KMS-11 (cell line): Measurements from ENCODE around the gene NINL.

Experiments used
- H2AFZ ChIP-seq: fragments of 200-600 bp; sonication (generic); 2 replicates; pipeline ENCODE4 v1.6.1; 2016; ENCODE audit warnings: antibody characterized with exemption, mixed run types, low read depth
- H3K27ac ChIP-seq: fragments of 200-600 bp; sonication (generic); 2 replicates; pipeline ENCODE4 v1.6.1; 2016; ENCODE audit warnings: mild to moderate bottlenecking, mixed run types
- H3K27me3 ChIP-seq: fragments of 200-600 bp; sonication (generic); 2 replicates; pipeline ENCODE4 v1.6.1; 2017; ENCODE audit warnings: mild to moderate bottlenecking, low read depth, mixed run types, moderate library complexity; ENCODE audit not compliant: insufficient read depth
- H3K36me3 ChIP-seq: fragments of 200-600 bp; sonication (generic); 2 replicates; pipeline ENCODE4 v1.6.1; 2017; ENCODE audit warnings: mild to moderate bottlenecking, mixed run types; ENCODE audit not compliant: insufficient read depth
- H3K4me1 ChIP-seq: fragments of 200-600 bp; sonication (generic); 2 replicates; pipeline ENCODE4 v1.6.1; 2016; ENCODE audit warnings: mild to moderate bottlenecking, low read depth, mixed run types; ENCODE audit not compliant: poor library complexity, severe bottlenecking
- H3K4me2 ChIP-seq: fragments of 200-600 bp; sonication (generic); 2 replicates; pipeline ENCODE4 v1.7.0; 2016; ENCODE audit warnings: mild to moderate bottlenecking, mixed run types
- H3K4me3 ChIP-seq: fragments of 200-600 bp; sonication (generic); IDR thresholded peaks from 2 replicates; pipeline ENCODE4 v1.6.1; 2017; ENCODE audit warnings: low read depth, low read length, mixed read lengths; ENCODE audit not compliant: insufficient read depth
- H3K79me2 ChIP-seq: fragments of 200-600 bp; sonication (generic); 2 replicates; pipeline ENCODE4 v1.6.1; 2016; ENCODE audit warnings: low read depth, mixed run types; ENCODE audit not compliant: insufficient read depth
- H3K9ac ChIP-seq: fragments of 200-600 bp; sonication (generic); 2 replicates; pipeline ENCODE4 v1.6.1; 2016; ENCODE audit warnings: mild to moderate bottlenecking, mixed run types
- H4K20me1 ChIP-seq: fragments of 200-600 bp; sonication (generic); 2 replicates; pipeline ENCODE4 v1.6.1; 2016; ENCODE audit warnings: mild to moderate bottlenecking, mixed run types; ENCODE audit not compliant: insufficient read depth
- CTCF ChIP-seq: fragments of 200-600 bp; sonication (generic); conservative IDR thresholded peaks from 2 replicates; pipeline ENCODE4 v1.6.1; 2017; ENCODE audit warnings: low read depth, mild to moderate bottlenecking, antibody characterized with exemption, low read length, moderate library complexity, mixed read lengths

Gene NINL

GRCh38 chr20:25468126-25469075 is 116.9 kb downstream of the NINL start:
- Histone ChIP-seq H3K9ac (no peak overlapping the region), H4K20me1 (no peaks in the 10 kb centered on the region), H2AFZ (no peak overlapping the region), H3K4me3 (no peak overlapping the region), H3K4me2 (no peak overlapping the region), H3K4me1 (no peaks in the 10 kb centered on the region), H3K36me3 (no peaks in the 10 kb centered on the region), H3K79me2 (no peaks in the 10 kb centered on the region), H3K27me3 (no peaks in the 10 kb centered on the region), H3K27ac (no peak overlapping the region)
- no peak for TF ChIP-seq CTCF

GRCh38 chr20:25467441-25467840 is 117.9 kb downstream of the NINL start:
- Histone ChIP-seq H3K27ac (no peak overlapping the region), H3K36me3 (no peaks in the 10 kb centered on the region)

GRCh38 chr20:25466846-25467245 is 118.5 kb downstream of the NINL start:
- Histone ChIP-seq H3K36me3 (no peaks in the 10 kb centered on the region), H3K79me2 (no peaks in the 10 kb centered on the region), H4K20me1 (no peaks in the 10 kb centered on the region), H3K4me3 (no peak overlapping the region), H3K27me3 (no peaks in the 10 kb centered on the region), H3K9ac (no peak overlapping the region), H2AFZ (no peak overlapping the region), H3K4me1 (no peaks in the 10 kb centered on the region), H3K27ac (no peak overlapping the region), H3K4me2 (no peak overlapping the region)
- TF ChIP-seq CTCF = no peak

More at GRCh38 chr20:25467441-25467840, 117.9 kb downstream of the NINL start:
- no peak overlapping the region for H3K4me3 ChIP-seq
- no peaks in the 10 kb centered on the region for H3K4me1 ChIP-seq
- no peaks in the 10 kb centered on the region for H4K20me1 ChIP-seq
- no peak for TF ChIP-seq CTCF
- H3K27me3 ChIP-seq = no peaks in the 10 kb centered on the region
- no peak overlapping the region for H2AFZ ChIP-seq
- no peaks in the 10 kb centered on the region for H3K79me2 ChIP-seq
- no peak overlapping the region for H3K4me2 ChIP-seq
- no peak overlapping the region for H3K9ac ChIP-seq

- no peaks in the 10 kb centered on the region for H3K36me3 ChIP-seq
- H3K4me1 ChIP-seq = no peaks in the 10 kb centered on the region
Measured at GRCh38 chr20:25465243-25466135, 119.8 kb downstream of the NINL start.

More at GRCh38 chr20:25465243-25466135, 119.8 kb downstream of the NINL start:
- H3K27ac ChIP-seq = no peak overlapping the region
- TF ChIP-seq CTCF = no peak
- no peaks in the 10 kb centered on the region for H3K79me2 ChIP-seq
- no peaks in the 10 kb centered on the region for H3K27me3 ChIP-seq
- no peak overlapping the region for H3K4me3 ChIP-seq
- no peaks in the 10 kb centered on the region for H4K20me1 ChIP-seq
- H3K4me2 ChIP-seq = no peak overlapping the region
- no peak overlapping the region for H2AFZ ChIP-seq
- H3K9ac ChIP-seq = no peak overlapping the region
